Gastrocnemius medialis (tissue), 4 donors: ENCODE data around the gene CPLANE1.

Experiments
- POLR2A ChIP-seq, 2 donors: fragments of 450-650 bp; IDR thresholded peaks; one replicate each; pipeline ENCODE4 v1.6.1; 2017; ENCODE audit warnings: antibody characterized with exemption in 2 of 2, mild to moderate bottlenecking in 2 of 2, moderate library complexity in 2 of 2
- TF ChIP-seq, protein P1 (sequence below), 5 experiments: fragments of 450-650 bp in 3 of 5; fragments of 200-600 bp in 2 of 5; sonication (generic) in 2 of 5; IDR thresholded peaks in 4 of 5; conservative IDR thresholded peaks in 1 of 5; 1 replicate in 4 of 5; 2 replicates in 1 of 5; pipeline ENCODE4 v1.5.1; 2016 to 2019; ENCODE audit warnings: antibody characterized with exemption in 5 of 5, mild to moderate bottlenecking in 3 of 5, moderate library complexity in 3 of 5

DNA sequence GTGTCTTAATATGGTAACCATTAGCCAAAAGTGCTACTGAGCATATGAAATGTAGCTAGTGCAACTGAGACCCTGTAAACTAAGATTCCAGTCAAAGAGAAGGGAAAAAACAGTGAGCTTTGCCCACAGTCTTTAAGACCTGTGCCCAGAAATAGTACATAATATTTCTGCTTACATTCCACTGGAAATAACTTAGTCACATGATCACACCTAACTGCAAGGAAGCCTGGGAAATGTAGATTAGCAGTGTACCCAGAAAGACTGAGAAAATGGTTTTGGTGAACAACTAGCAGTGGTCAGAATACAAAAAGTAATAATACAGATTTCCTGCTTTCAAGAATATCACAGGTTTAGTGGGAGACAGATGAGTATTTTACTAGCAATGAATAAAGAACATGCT lies 2.5 kb upstream of the CPLANE1 start:
- TF ChIP-seq, protein P1, sequence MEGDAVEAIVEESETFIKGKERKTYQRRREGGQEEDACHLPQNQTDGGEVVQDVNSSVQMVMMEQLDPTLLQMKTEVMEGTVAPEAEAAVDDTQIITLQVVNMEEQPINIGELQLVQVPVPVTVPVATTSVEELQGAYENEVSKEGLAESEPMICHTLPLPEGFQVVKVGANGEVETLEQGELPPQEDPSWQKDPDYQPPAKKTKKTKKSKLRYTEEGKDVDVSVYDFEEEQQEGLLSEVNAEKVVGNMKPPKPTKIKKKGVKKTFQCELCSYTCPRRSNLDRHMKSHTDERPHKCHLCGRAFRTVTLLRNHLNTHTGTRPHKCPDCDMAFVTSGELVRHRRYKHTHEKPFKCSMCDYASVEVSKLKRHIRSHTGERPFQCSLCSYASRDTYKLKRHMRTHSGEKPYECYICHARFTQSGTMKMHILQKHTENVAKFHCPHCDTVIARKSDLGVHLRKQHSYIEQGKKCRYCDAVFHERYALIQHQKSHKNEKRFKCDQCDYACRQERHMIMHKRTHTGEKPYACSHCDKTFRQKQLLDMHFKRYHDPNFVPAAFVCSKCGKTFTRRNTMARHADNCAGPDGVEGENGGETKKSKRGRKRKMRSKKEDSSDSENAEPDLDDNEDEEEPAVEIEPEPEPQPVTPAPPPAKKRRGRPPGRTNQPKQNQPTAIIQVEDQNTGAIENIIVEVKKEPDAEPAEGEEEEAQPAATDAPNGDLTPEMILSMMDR (IDR thresholded peaks at IDR 0.05 in 4 of 5, conservative IDR thresholded peaks at IDR 0.05 in 1 of 5) = no peak
- no peak for TF ChIP-seq POLR2A (IDR thresholded peaks at IDR 0.05)
